Keratinocyte (primary cell): Measurements from ENCODE around the gene DNAJB11.
"Not testable (repeated sequence)": the region's sequence is repeated elsewhere in the genome, so short reads cannot be mapped to it uniquely, and the experiment has no call there.

ENCODE experiments used
- CTCF ChIP-seq, 3 experiments: IDR thresholded peaks in 1 of 3; conservative IDR thresholded peaks in 1 of 3; optimal IDR thresholded peaks in 1 of 3; 2 replicates in 2 of 3; 3 replicates in 1 of 3; pipeline versions ENCODE3 to v1.5.1; 2011; ENCODE audit warnings: low read length in 3 of 3, mild to moderate bottlenecking in 3 of 3, moderate library complexity in 2 of 3, control low read depth in 1 of 3, inconsistent platforms in 1 of 3; ENCODE audit not compliant: insufficient read depth in 2 of 3; ENCODE audit errors: extremely low read depth in 1 of 3
- EZH2 ChIP-seq: IDR thresholded peaks from one replicate; pipeline ENCODE4 v1.6.1; 2012; ENCODE audit warnings: inconsistent platforms, mild to moderate bottlenecking, low read length, moderate library complexity

- not testable (repeated sequence) for TF ChIP-seq EZH2; CTCF (optimal IDR thresholded peaks at IDR 0.05 in 1 of 3, IDR thresholded peaks at IDR 0.05 in 1 of 3, conservative IDR thresholded peaks at IDR 0.05 in 1 of 3; ENCODE audit: extremely low read depth in 1 of 3, insufficient read depth in 2 of 3, low read length in 3 of 3)
Observed at GRCh38 chr3:186569361-186569760, 1.2 kb upstream of the DNAJB11 start.
